ENCODE measurements around the gene DNAJB13.

DNAJB13 gene

GRCh38 chr11:73949912-73950311, 914 bp upstream of the DNAJB13 start:
- H3K4me3 ChIP-seq (ENCODE audit: low read depth, low read length): no peak overlapping the region

GRCh38 chr11:73951797-73952196, 971 bp downstream of the DNAJB13 start:
- H3K4me3 ChIP-seq (ENCODE audit: low read depth, low read length): no peak overlapping the region

GRCh38 chr11:73956876-73957653, 6.2 kb downstream of the DNAJB13 start:
- H3K4me3 ChIP-seq (ENCODE audit: low read depth, low read length): no peak overlapping the region

- no peak overlapping the region for H3K4me3 ChIP-seq (ENCODE audit: low read depth, low read length)
Observed at GRCh38 chr11:73957654-73958361, 7.0 kb downstream of the DNAJB13 start.

GRCh38 chr11:73958521-73959141, 7.8 kb downstream of the DNAJB13 start:
- no peak overlapping the region for H3K4me3 ChIP-seq (ENCODE audit: low read depth, low read length)

GRCh38 chr11:73961321-73961720, 10.5 kb downstream of the DNAJB13 start:
- no peak overlapping the region for H3K4me3 ChIP-seq (ENCODE audit: low read depth, low read length)

GRCh38 chr11:73962101-73962705, 11.4 kb downstream of the DNAJB13 start:
- H3K4me3 ChIP-seq (ENCODE audit: low read depth, low read length): no peak overlapping the region

- H3K4me3 ChIP-seq (ENCODE audit: low read depth, low read length): no peak overlapping the region
Observed at GRCh38 chr11:73963861-73964260, 13.0 kb downstream of the DNAJB13 start.

- no peak overlapping the region for H3K4me3 ChIP-seq (ENCODE audit: low read depth, low read length)
Observed at GRCh38 chr11:73965076-73965763, 14.4 kb downstream of the DNAJB13 start.

- no peak overlapping the region for H3K4me3 ChIP-seq (ENCODE audit: low read depth, low read length)
Observed at GRCh38 chr11:73965764-73966121, 14.9 kb downstream of the DNAJB13 start.

- H3K4me3 ChIP-seq (ENCODE audit: low read depth, low read length): no peak overlapping the region
Observed at GRCh38 chr11:73968356-73968966, 17.6 kb downstream of the DNAJB13 start.

- no peak overlapping the region for H3K4me3 ChIP-seq (ENCODE audit: low read depth, low read length)
Observed at GRCh38 chr11:73969091-73969490, 18.3 kb downstream of the DNAJB13 start.

- H3K4me3 ChIP-seq (ENCODE audit: low read depth, low read length): no peak overlapping the region
Observed at GRCh38 chr11:73969991-73970800, 19.4 kb downstream of the DNAJB13 start.

- H3K4me3 ChIP-seq (ENCODE audit: low read depth, low read length): no peak overlapping the region
Observed at GRCh38 chr11:73971175-73971719, 20.4 kb downstream of the DNAJB13 start.

GRCh38 chr11:73972187-73972586, 21.4 kb downstream of the DNAJB13 start:
- no peak overlapping the region for H3K4me3 ChIP-seq (ENCODE audit: low read depth, low read length)

- H3K4me3 ChIP-seq (ENCODE audit: low read depth, low read length): no peak overlapping the region
Observed at GRCh38 chr11:73972620-73973449, 22.0 kb downstream of the DNAJB13 start.

- no peak overlapping the region for H3K4me3 ChIP-seq (ENCODE audit: low read depth, low read length)
Observed at GRCh38 chr11:73974604-73975478, 24.0 kb downstream of the DNAJB13 start.

- H3K4me3 ChIP-seq (ENCODE audit: low read depth, low read length): no peak overlapping the region
Observed at GRCh38 chr11:73975479-73975757, 24.6 kb downstream of the DNAJB13 start.

Measured in iPS-11a (cell line).